IMR-90 (cell line): ENCODE measurements around the gene MICA. TPM values are rescaled to one million over a fixed set of nuclear protein-coding genes. Genes with fewer than 3 reads are reported as not detected.

Source experiments
- NFE2L2 ChIP-seq: fragments of 150-350 bp; IDR thresholded peaks from 2 replicates; pipeline ENCODE4 v1.6.1; 2016; ENCODE audit warnings: low read depth, mild to moderate bottlenecking, low read length
- RCOR1 ChIP-seq: IDR thresholded peaks from 2 replicates; pipeline ENCODE4 v1.6.1; 2012; ENCODE audit warnings: mild to moderate bottlenecking, low read length, improper control_type of control experiment; ENCODE audit not compliant: insufficient replicate concordance
- RFX5 ChIP-seq: IDR thresholded peaks from 2 replicates; pipeline ENCODE4 v1.8.0; 2012; ENCODE audit warnings: low read depth, mild to moderate bottlenecking, low read length, moderate library complexity
- polyA plus RNA-seq, 3 experiments: library from polyadenylated mRNA; depleted of rRNA; stranded (reverse); fragments of >200 nt; gene quantifications; 2 replicates each; pipeline ENCODE4 v1.2.3, GENCODE V29; 2012; ENCODE audit warnings: low replicate concordance in 1 of 3
- total RNA-seq: library from RNA; depleted of rRNA; stranded (reverse); fragments of >200 nt; gene quantifications from 2 replicates; pipeline ENCODE4 v1.2.3, GENCODE V29; 2012

Gene MICA
- total and polyA plus RNA-seq, 2 of the 4 experiments (the other 2 are of a cell fraction), result 55.9 to 67.7 TPM

DNA sequence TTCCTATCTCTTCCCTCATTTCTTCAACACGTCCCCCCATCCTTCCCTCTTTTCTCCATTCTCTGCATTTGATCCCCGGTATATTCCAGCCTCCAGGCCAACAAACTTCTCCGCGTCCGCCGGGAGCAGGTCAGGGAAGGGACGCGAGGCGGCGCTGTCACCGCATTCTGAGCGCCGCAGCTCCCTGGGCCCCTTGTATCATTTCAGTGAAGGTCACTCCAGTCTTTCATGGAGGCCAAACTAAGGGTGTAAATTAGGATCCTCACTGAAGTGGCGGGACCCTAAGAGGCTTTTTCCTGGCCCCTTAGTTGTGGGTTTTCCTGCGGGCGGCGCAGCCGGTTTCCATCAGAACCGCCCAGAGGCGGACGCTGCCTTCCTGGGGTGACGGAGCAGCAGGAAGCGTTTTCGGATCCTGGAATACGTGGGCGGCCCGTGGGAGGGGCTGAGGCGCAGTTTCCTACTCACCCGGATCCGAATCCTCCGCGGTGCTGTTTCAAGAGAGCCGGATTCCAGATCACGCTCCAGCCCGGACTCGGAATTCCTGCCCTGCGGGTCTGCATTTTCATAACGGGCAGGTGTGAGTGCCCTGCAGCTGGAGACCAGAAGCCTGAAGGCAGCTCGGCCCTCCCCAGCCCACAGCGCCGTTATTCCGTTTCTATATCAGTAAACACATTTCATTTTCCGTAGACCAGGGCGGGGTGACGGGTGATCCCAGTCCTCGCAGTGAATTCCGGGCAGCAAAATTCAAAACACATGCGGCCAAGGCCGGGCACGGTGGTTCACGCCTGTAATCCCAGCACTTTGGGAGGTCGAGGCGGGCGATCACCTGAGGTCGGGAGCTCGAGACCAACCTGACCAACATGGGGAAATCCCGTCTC lies 3.6 kb upstream of the MICA start (continued):
- no peak for TF ChIP-seq RFX5
- no peak for TF ChIP-seq RCOR1
- no peak for TF ChIP-seq NFE2L2
